HG02588 (cell line): ENCODE data around the gene PSG2.
"Not testable (repeated sequence)": the region's sequence is repeated elsewhere in the genome, so short reads cannot be mapped to it uniquely, and the experiment has no call there.

ENCODE experiments used
- ATAC-seq: cut with Tn5 transposase; IDR thresholded peaks from one replicate; pipeline ENCODE4 v1.9.1; 2021; ENCODE audit warnings: mild to moderate bottlenecking, moderate library complexity; ENCODE audit not compliant: unreplicated experiment

The PSG2 gene

GRCh38 chr19:43082601-43083000, at the start of gene PSG2:
Gene PSG2, minus strand, starts transcription at chr19:43082701. Its CDS starts 132 bp downstream, at chr19:43082569.
- ATAC-seq, result not testable (repeated sequence)

- not testable (repeated sequence) for ATAC-seq
Measured at GRCh38 chr19:43131281-43131842, 48.9 kb upstream of the PSG2 start.

GRCh38 chr19:43129197-43129596, 46.7 kb upstream of the PSG2 start:
- not testable (repeated sequence) for ATAC-seq

- ATAC-seq, result not testable (repeated sequence)
Measured at GRCh38 chr19:43127336-43127735, 44.8 kb upstream of the PSG2 start.

GRCh38 chr19:43126720-43127119, 44.2 kb upstream of the PSG2 start:
- ATAC-seq, result no peak

- ATAC-seq, result no peak
Measured at GRCh38 chr19:43124360-43124759, 41.9 kb upstream of the PSG2 start.

- not testable (repeated sequence) for ATAC-seq
Measured at GRCh38 chr19:43120433-43121026, 38.0 kb upstream of the PSG2 start.

- ATAC-seq, result not testable (repeated sequence)
Measured at GRCh38 chr19:43119526-43119925, 37.0 kb upstream of the PSG2 start.

- ATAC-seq, result not testable (repeated sequence)
Measured at GRCh38 chr19:43116421-43116820, 33.9 kb upstream of the PSG2 start.

- ATAC-seq, result not testable (repeated sequence)
Measured at GRCh38 chr19:43115548-43115947, 33.0 kb upstream of the PSG2 start.

GRCh38 chr19:43115064-43115463, 32.6 kb upstream of the PSG2 start:
- not testable (repeated sequence) for ATAC-seq

GRCh38 chr19:43114626-43115025, 32.1 kb upstream of the PSG2 start:
- not testable (repeated sequence) for ATAC-seq

- ATAC-seq, result not testable (repeated sequence)
Measured at GRCh38 chr19:43107401-43107800, 24.9 kb upstream of the PSG2 start.

- ATAC-seq, result no peak
Measured at GRCh38 chr19:43105496-43105895, 23.0 kb upstream of the PSG2 start.

- not testable (repeated sequence) for ATAC-seq
Measured at GRCh38 chr19:43104215-43104850, 21.8 kb upstream of the PSG2 start.

- ATAC-seq, result no peak
Measured at GRCh38 chr19:43101950-43102349, 19.4 kb upstream of the PSG2 start.

GRCh38 chr19:43098416-43098815, 15.9 kb upstream of the PSG2 start:
- ATAC-seq, result not testable (repeated sequence)

- ATAC-seq, result not testable (repeated sequence)
Measured at GRCh38 chr19:43087702-43088340, 5.3 kb upstream of the PSG2 start.

GRCh38 chr19:43085796-43086530, 3.5 kb upstream of the PSG2 start:
- not testable (repeated sequence) for ATAC-seq

- not testable (repeated sequence) for ATAC-seq
Measured at GRCh38 chr19:43084196-43084832, 1.8 kb upstream of the PSG2 start.
